Vagina (tissue), 2 donors: Measurements from ENCODE around the gene GBF1. TPM values are rescaled to one million over a fixed set of nuclear protein-coding genes. Genes with fewer than 3 reads are reported as not detected.
"Not testable (repeated sequence)": the region's sequence is repeated elsewhere in the genome, so short reads cannot be mapped to it uniquely, and the experiment has no call there.

ENCODE experiments used
- DNase-seq, 2 donors: peaks; one replicate each; pipeline ENCODE4 v3.0.0-alpha.2; 2017; ENCODE audit errors: extremely low spot score in 2 of 2
- H3K27ac ChIP-seq: fragments of 200-600 bp; sonication (generic); one replicate; pipeline ENCODE4 v1.5.1; 2019
- H3K27me3 ChIP-seq: fragments of 200-600 bp; sonication (generic); one replicate; pipeline ENCODE4 v1.5.1; 2019
- H3K36me3 ChIP-seq, 2 donors: fragments of 200-600 bp; sonication (generic); one replicate each; pipeline ENCODE4 v1.5.1; 2017 to 2019
- H3K4me1 ChIP-seq: fragments of 200-600 bp; sonication (generic); one replicate; pipeline ENCODE4 v1.5.1; 2019
- H3K4me3 ChIP-seq, 2 donors: fragments of 200-600 bp; sonication (generic); 1 replicate in 1 of 2; 2 replicates in 1 of 2; pipeline ENCODE4 v1.5.1; 2016 to 2019
- H3K9me3 ChIP-seq: fragments of 200-600 bp; sonication (generic); one replicate; pipeline ENCODE4 v1.5.1; 2019
- POLR2A ChIP-seq, 2 donors: fragments of 450-650 bp; IDR thresholded peaks; one replicate each; pipeline ENCODE4 v1.6.1; 2017; ENCODE audit warnings: antibody characterized with exemption in 2 of 2, mild to moderate bottlenecking in 2 of 2, moderate library complexity in 2 of 2
- POLR2AphosphoS5 ChIP-seq, 2 donors: sonication (generic); formaldehyde crosslinking; IDR thresholded peaks; one replicate each; pipeline ENCODE4 v1.9.0; 2017; ENCODE audit warnings: antibody characterized with exemption in 2 of 2, mild to moderate bottlenecking in 2 of 2, low read depth in 1 of 2; ENCODE audit not compliant: insufficient read depth in 1 of 2
- intact Hi-C: fragments of 100-400 bp; cut with DNase I; formaldehyde crosslinking; loops from one replicate; pipeline ENCODE4 v1.15.1; 2023
- total RNA-seq: library from RNA; depleted of rRNA; stranded (reverse); fragments of >200 nt; gene quantifications from one replicate; pipeline ENCODE4 v1.2.3, GENCODE V29; 2016
- TF ChIP-seq, protein P1 (sequence below), 3 experiments: fragments of 450-650 bp in 2 of 3; fragments of 200-600 bp in 1 of 3; sonication (generic) in 1 of 3; IDR thresholded peaks; one replicate each; pipeline ENCODE4 v1.5.1; 2017 to 2019; ENCODE audit warnings: antibody characterized with exemption in 3 of 3, mild to moderate bottlenecking in 2 of 3, moderate library complexity in 2 of 3

GBF1 gene
- total RNA-seq, 1 donor from 2014 or later, result 48.9 TPM

DNA sequence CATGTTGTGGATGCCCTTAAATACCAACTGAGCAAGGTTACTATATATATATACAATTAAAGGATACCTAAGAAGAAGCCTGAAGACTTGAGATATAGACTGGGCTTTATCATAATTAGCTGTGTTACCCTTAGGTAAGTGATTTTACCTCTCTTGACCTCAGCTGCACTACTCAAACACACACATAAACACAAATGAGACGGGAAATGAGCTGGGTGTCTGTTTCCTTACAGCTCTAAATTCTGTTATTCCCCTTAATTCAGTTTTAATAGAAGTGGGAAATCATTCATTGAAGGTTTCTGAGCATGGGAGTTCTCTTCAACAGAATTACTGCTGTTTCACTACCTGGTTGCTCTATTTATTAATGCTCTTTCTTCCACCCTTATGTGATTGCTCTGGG, 60.7 kb downstream of the GBF1 start:
- no peak overlapping the region for H3K27ac ChIP-seq
- no peak for DNase-seq
- no peaks in the 10 kb centered on the region for H3K36me3 ChIP-seq
- no peak for TF ChIP-seq POLR2AphosphoS5 (IDR thresholded peaks at IDR 0.05; ENCODE audit: insufficient read depth in 1 of 2, low read depth in 1 of 2)
- TF ChIP-seq, protein P1, sequence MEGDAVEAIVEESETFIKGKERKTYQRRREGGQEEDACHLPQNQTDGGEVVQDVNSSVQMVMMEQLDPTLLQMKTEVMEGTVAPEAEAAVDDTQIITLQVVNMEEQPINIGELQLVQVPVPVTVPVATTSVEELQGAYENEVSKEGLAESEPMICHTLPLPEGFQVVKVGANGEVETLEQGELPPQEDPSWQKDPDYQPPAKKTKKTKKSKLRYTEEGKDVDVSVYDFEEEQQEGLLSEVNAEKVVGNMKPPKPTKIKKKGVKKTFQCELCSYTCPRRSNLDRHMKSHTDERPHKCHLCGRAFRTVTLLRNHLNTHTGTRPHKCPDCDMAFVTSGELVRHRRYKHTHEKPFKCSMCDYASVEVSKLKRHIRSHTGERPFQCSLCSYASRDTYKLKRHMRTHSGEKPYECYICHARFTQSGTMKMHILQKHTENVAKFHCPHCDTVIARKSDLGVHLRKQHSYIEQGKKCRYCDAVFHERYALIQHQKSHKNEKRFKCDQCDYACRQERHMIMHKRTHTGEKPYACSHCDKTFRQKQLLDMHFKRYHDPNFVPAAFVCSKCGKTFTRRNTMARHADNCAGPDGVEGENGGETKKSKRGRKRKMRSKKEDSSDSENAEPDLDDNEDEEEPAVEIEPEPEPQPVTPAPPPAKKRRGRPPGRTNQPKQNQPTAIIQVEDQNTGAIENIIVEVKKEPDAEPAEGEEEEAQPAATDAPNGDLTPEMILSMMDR (IDR thresholded peaks at IDR 0.05), result no peak
- no peak for TF ChIP-seq POLR2A (IDR thresholded peaks at IDR 0.05)
- no peaks in the 10 kb centered on the region for H3K27me3 ChIP-seq
- intact Hi-C loops, result no loop called here
- peaks cover 12% of the 10 kb centered on the region for H3K4me1 ChIP-seq
- no peaks in the 10 kb centered on the region for H3K9me3 ChIP-seq
- H3K4me3 ChIP-seq, result no peak overlapping the region

- Histone ChIP-seq H3K4me3 (no peak overlapping the region), H3K4me1 (peaks cover 19% of the 10 kb centered on the region), H3K27ac (no peak overlapping the region), H3K27me3 (no peaks in the 10 kb centered on the region), H3K36me3 (no peaks in the 10 kb centered on the region), H3K9me3 (no peaks in the 10 kb centered on the region)
- no peak for DNase-seq
- intact Hi-C loops, result no loop called here
- TF ChIP-seq POLR2AphosphoS5 (IDR thresholded peaks at IDR 0.05; ENCODE audit: insufficient read depth in 1 of 2, low read depth in 1 of 2) (no peak), POLR2A (IDR thresholded peaks at IDR 0.05) (no peak)
- TF ChIP-seq, protein P1 (IDR thresholded peaks at IDR 0.05), result no peak
Measured at GRCh38 chr10:102306710-102307109, 61.4 kb downstream of the GBF1 start.

DNA sequence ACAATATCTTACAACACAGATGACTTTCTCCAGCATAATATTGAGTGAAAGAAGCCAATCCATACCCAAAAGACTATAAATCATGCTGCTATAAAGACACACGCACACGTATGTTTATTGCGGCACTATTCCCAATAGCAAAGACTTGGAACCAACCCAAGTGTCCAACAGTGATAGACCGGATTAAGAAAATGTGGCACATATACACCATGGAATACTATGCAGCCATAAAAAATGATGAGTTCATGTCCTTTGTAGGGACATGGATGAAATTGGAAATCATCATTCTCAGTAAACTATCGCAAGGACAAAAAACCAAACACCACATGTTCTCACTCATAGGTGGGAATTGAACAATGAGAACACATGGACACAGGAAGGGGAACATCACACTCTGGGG, 63.0 kb downstream of the GBF1 start:
- H3K4me3 ChIP-seq, H3K27ac ChIP-seq, H3K9me3 ChIP-seq, DNase-seq, H3K36me3 ChIP-seq, intact Hi-C loops, H3K27me3 ChIP-seq: not testable (repeated sequence)
- peaks cover 30% of the 10 kb centered on the region for H3K4me1 ChIP-seq

DNA sequence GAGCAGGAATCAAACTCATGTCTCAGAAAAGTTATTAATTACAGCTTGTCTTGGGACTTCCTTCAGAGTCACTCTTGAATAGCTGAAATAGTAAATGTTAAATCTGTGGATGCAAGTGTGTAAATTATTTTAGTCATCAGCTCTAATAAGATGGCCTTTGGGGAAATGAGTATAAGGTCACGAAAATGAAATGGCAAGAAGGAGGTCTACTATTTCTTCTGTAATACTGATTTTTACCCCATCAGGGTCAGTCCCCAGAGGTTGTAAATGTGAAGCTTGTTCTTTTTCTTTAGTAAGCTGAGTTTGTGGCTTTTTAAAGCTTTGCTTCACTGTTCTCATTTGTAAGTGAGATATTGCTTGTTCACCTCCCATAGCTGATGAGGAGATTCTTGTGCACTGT, 63.9 kb downstream of the GBF1 start:
- H3K36me3 ChIP-seq, result no peaks in the 10 kb centered on the region
- H3K4me1 ChIP-seq, result peaks cover 31% of the 10 kb centered on the region
- no peak overlapping the region for H3K4me3 ChIP-seq
- H3K9me3 ChIP-seq, result no peaks in the 10 kb centered on the region
- no peak for DNase-seq
- H3K27me3 ChIP-seq, result no peaks in the 10 kb centered on the region
- H3K27ac ChIP-seq, result no peak overlapping the region
- intact Hi-C loops, result no loop called here
- no peak for TF ChIP-seq POLR2A (IDR thresholded peaks at IDR 0.05)
- no peak for TF ChIP-seq POLR2AphosphoS5 (IDR thresholded peaks at IDR 0.05; ENCODE audit: insufficient read depth in 1 of 2, low read depth in 1 of 2)
- TF ChIP-seq, protein P1 (IDR thresholded peaks at IDR 0.05), result no peak

DNA sequence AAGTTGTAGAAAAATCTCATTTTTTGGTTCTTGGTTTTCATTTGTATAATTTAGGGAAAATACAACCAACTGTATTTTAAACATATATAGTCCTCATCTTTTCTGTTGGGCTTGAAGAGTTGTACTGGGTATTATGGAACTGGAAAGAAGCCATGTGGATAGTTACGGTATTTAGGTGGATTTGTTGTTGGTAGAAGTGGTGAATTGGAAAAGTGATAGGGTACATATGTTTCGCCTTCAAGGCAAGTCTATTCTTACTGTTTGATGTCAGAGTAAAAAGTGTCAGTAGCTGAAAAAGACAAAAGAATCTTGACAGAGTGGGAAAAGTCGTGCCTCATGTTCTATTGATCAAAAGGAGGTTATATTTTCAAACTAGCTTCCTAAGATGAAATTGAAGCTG, 64.6 kb downstream of the GBF1 start:
- intact Hi-C loops, result no loop called here
- DNase-seq, result no peak
- H3K4me1 ChIP-seq, result peaks cover 31% of the 10 kb centered on the region
- H3K9me3 ChIP-seq, result no peaks in the 10 kb centered on the region
- H3K27ac ChIP-seq, result no peak overlapping the region
- H3K27me3 ChIP-seq, result no peaks in the 10 kb centered on the region
- TF ChIP-seq, protein P1 (IDR thresholded peaks at IDR 0.05), result no peak
- TF ChIP-seq POLR2A (IDR thresholded peaks at IDR 0.05) (no peak), POLR2AphosphoS5 (IDR thresholded peaks at IDR 0.05; ENCODE audit: insufficient read depth in 1 of 2, low read depth in 1 of 2) (no peak)
- H3K36me3 ChIP-seq, result no peaks in the 10 kb centered on the region
- no peak overlapping the region for H3K4me3 ChIP-seq
